ENCODE measurements around the gene COL15A1.

Gene COL15A1

DNA sequence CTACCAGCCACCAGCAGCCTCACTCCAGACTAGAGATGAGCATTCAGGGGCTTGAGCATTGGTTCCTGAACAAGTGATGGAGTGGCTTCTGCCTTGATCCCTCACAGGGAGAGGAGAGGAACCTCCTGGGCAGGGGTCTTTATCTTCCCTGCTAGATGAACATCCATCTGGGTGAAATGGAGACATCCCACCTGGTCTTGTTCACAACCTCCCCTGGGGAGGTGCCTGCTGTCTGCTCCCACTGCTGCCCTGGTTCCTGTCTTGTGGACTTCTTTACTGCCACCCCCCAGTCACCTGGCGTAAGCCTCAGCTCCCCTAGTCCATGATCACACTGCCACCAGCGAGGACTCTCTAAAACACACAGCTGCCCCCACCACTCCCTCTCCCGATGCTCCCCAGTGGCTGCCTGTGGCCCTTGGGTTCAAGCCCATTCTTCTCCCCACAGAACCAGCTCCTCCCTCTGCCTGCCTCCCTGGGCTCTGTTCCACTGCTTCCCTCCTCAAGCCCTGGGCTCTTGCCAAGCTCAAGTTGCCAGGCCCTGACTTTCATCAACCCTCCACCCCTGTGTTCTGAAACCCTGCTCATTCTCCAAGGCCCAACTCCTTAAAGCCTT, 51.5 kb downstream of the COL15A1 start:
- H3K27ac Mint-ChIP-seq: no peak overlapping the region
- H3K4me3 Mint-ChIP-seq: no peak overlapping the region
- peaks cover 22% of the 10 kb centered on the region for H3K4me1 Mint-ChIP-seq (ENCODE audit: low read depth)
- H3K36me3 Mint-ChIP-seq (ENCODE audit: low read depth): peaks cover 3% of the 10 kb centered on the region
- no peaks in the 10 kb centered on the region for H3K9me3 Mint-ChIP-seq
- H3K27me3 Mint-ChIP-seq (ENCODE audit: low read depth): peaks cover 16% of the 10 kb centered on the region

DNA sequence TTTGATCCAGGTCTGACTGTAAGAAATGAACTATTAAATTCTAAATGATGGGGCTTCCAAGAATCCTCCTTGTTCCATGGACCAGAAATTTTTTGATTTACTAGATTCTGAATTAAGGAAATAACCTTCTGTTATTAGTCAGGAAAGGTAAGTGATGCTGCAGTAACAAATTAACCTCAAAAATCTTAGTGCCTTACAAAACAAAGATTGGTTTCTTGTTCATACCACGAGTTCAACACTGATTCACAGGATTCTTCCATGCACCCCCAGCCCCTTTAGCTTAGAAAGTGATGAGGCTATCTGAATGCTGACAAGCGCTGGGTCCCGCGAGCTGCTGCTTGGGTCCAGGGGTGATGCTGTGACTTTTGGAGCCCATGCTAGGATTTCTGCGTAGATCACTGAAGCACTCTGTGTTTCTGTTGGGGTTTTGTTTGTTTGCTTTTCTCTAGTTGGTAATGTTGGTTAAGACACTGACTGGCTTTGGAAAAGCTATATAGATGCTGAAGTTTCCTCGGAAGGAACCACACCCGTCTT, 52.3 kb downstream of the COL15A1 start:
- H3K4me3 Mint-ChIP-seq: no peak overlapping the region
- no peak overlapping the region for H3K27ac Mint-ChIP-seq
- peaks cover 16% of the 10 kb centered on the region for H3K27me3 Mint-ChIP-seq (ENCODE audit: low read depth)
- peaks cover 30% of the 10 kb centered on the region for H3K4me1 Mint-ChIP-seq (ENCODE audit: low read depth)
- H3K36me3 Mint-ChIP-seq (ENCODE audit: low read depth): peaks cover 3% of the 10 kb centered on the region
- no peaks in the 10 kb centered on the region for H3K9me3 Mint-ChIP-seq

DNA sequence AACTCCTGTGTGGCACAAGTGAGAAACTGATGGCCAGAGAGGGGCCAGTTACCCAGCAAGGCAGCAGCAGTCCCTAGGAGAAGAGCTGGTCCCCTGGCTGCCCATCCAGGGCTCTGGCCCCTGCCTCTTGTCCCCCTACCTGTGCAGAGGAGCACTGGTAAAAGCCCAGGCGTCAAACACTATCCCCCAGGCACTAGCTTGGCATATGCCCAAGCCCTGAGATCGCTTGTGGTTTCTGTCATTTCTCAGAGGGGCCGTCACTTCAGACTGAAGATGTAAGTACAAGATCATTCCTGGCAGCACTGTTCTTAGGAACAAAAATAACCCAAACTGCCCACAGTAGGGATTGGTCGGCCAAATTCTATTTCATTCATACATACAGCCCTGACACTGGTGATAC, 53.9 kb downstream of the COL15A1 start:
- H3K4me3 Mint-ChIP-seq: no peak overlapping the region
- no peak overlapping the region for H3K27ac Mint-ChIP-seq
- peaks cover 16% of the 10 kb centered on the region for H3K27me3 Mint-ChIP-seq (ENCODE audit: low read depth)
- peaks cover 3% of the 10 kb centered on the region for H3K36me3 Mint-ChIP-seq (ENCODE audit: low read depth)
- H3K9me3 Mint-ChIP-seq: no peaks in the 10 kb centered on the region
- peaks cover 39% of the 10 kb centered on the region for H3K4me1 Mint-ChIP-seq (ENCODE audit: low read depth)

DNA sequence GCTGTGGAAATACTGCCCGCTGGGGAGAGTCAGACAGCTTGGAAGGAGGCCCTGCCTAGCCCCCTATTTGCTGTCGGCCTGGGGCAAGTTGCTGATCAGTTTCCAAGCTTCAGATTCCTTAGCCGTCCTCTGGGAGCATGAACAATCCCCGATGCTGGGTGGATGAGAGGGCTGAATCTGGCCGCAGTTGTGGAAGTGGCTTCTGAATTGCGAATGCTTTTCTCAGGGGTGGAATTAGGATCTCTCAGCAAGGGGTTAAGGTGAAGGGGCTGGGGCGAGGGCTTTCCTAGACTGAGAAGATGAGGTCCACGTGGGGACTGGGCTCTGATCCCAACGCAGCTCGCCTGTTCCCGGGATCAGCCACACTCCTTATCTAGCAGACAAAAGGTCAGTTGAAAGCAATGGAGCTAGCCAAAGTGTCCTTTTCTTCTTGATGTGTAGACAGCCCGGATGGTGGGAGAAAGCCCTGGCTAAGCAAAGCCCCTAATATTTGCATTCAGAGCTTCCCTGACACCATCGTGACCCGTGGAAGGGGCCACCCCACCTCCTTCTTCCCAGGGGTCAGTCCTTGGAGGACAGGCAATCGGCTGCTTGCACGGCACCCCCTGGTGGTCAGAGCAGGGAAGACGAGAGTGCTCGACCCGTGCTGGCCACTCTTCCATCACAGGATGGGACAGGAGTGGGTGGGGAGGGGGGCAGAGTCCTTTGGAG, 54.9 kb downstream of the COL15A1 start:
- H3K4me3 Mint-ChIP-seq: no peak overlapping the region
- peaks cover 1% of the 10 kb centered on the region for H3K36me3 Mint-ChIP-seq (ENCODE audit: low read depth)
- H3K9me3 Mint-ChIP-seq: no peaks in the 10 kb centered on the region
- H3K27ac Mint-ChIP-seq: no peak overlapping the region
- peaks cover 18% of the 10 kb centered on the region for H3K27me3 Mint-ChIP-seq (ENCODE audit: low read depth)
- H3K4me1 Mint-ChIP-seq (ENCODE audit: low read depth): peaks cover 40% of the 10 kb centered on the region

DNA sequence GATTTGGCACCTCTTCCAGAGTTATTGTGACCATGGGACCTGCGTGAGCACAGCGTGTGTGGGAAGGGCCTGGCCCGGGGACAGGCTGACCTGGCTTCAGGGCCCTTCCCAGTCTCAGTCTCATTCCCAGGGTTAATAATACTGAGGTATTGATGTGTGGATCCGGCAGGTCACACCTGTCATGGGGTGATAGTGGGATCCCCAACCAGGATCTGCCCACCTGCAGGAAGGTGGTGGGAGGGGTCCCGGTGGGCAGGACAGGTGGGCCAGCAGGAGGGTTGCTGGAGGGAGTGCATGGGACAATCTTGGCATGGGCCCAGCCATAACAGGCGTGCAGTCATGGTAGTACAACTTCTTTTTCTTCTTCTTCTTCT, 55.4 kb downstream of the COL15A1 start:
- peaks cover 38% of the 10 kb centered on the region for H3K4me1 Mint-ChIP-seq (ENCODE audit: low read depth)
- H3K27me3 Mint-ChIP-seq (ENCODE audit: low read depth): peaks cover 23% of the 10 kb centered on the region
- H3K4me3 Mint-ChIP-seq: no peak overlapping the region
- peaks cover 1% of the 10 kb centered on the region for H3K36me3 Mint-ChIP-seq (ENCODE audit: low read depth)
- no peaks in the 10 kb centered on the region for H3K9me3 Mint-ChIP-seq
- H3K27ac Mint-ChIP-seq: no peak overlapping the region

DNA sequence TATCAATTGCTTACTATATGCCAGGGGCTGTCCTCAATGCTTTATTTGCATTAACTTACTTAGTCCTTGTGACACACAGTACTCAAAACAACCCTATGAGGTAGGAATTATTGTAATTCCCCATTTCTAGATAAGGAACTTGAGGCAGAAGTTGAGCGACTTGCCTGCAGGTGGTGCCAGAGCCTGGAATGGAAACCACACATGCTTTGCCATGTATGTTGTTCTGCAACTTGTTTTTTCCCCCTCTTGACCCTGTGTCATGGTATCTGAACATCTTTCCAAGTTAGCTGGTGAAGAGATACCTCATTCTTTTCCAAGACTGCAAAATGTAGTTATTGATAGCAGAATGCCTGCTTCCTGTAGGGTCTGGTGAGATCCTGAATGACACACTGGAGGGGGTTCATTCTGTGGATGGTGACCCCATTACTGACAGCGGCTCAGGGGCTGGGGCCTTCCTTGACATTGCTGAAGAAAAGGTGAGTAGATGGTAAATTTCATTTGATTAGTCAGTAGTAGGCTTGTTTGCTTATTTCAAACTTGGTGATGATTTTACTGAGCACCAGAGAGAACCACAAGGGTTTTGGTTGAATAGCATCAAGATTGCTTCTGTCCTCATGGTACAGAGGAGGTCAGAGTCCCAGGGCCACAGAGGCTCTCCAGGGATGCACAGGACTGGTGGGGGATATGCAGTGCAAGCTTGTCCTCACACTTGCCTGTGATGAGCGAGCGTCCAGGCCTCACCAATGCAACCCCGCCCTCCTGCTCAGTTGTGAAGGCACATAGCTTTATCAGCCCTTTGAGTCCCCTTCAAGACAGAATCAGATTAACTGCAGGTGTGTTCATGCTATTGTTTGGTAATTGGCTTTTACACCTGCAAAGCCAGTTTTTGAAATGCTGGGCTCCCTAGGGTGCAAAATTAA, 57.0 kb downstream of the COL15A1 start:
- peak overlapping the region; percentile 56 for H3K27ac Mint-ChIP-seq
- peaks cover 27% of the 10 kb centered on the region for H3K27me3 Mint-ChIP-seq (ENCODE audit: low read depth)
- H3K4me3 Mint-ChIP-seq: no peak overlapping the region
- H3K9me3 Mint-ChIP-seq: no peaks in the 10 kb centered on the region
- peaks cover 6% of the 10 kb centered on the region for H3K36me3 Mint-ChIP-seq (ENCODE audit: low read depth)
- peaks cover 38% of the 10 kb centered on the region for H3K4me1 Mint-ChIP-seq (ENCODE audit: low read depth)

DNA sequence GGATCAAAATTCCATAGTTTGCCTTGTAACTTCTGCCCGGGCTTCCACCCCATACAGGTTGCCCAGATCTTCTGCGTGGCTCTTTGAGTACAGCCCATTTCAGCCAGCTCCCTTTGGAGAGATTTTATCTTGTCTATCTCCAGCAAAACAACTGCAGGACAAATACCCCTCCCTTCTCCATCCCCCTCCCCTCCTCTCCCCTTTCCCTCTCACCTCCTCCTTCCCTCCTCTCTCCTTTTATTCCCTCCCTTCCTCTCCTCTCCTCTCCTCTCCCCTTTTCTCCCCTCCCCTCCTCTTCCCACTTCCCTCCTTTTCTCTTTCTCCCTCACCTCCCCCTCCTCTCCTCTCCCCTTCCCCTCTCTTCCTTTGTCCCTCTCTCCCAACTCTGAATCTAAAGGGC, 58.2 kb downstream of the COL15A1 start:
- Mint-ChIP-seq H3K4me3 (no peak overlapping the region), H3K27ac (no peak overlapping the region), H3K4me1 (ENCODE audit: low read depth) (peaks cover 31% of the 10 kb centered on the region), H3K36me3 (ENCODE audit: low read depth) (peaks cover 5% of the 10 kb centered on the region), H3K27me3 (ENCODE audit: low read depth) (peaks cover 24% of the 10 kb centered on the region), H3K9me3 (no peaks in the 10 kb centered on the region)

DNA sequence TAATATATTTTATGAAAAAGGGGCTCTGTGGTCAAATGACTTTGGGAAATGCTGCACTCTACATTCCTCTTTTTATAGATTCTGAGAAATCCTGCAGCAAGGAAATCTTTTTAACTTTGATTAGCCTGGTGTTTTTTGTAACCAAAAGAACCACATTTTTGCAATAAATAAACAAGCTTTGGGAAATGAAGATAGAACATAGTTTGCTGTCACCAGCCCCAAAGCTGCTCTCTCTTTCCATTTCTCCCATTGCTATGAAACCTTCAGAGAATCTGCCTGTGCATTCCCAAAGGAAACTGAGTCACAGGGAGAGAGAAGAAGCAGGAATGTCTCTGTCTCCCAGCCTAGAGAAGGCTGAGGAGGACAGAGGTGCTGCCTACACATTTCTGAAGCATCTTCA, 59.0 kb downstream of the COL15A1 start:
- H3K27ac Mint-ChIP-seq: no peak overlapping the region
- no peak overlapping the region for H3K4me3 Mint-ChIP-seq
- peaks cover 29% of the 10 kb centered on the region for H3K4me1 Mint-ChIP-seq (ENCODE audit: low read depth)
- H3K9me3 Mint-ChIP-seq: no peaks in the 10 kb centered on the region
- peaks cover 6% of the 10 kb centered on the region for H3K36me3 Mint-ChIP-seq (ENCODE audit: low read depth)
- peaks cover 20% of the 10 kb centered on the region for H3K27me3 Mint-ChIP-seq (ENCODE audit: low read depth)

DNA sequence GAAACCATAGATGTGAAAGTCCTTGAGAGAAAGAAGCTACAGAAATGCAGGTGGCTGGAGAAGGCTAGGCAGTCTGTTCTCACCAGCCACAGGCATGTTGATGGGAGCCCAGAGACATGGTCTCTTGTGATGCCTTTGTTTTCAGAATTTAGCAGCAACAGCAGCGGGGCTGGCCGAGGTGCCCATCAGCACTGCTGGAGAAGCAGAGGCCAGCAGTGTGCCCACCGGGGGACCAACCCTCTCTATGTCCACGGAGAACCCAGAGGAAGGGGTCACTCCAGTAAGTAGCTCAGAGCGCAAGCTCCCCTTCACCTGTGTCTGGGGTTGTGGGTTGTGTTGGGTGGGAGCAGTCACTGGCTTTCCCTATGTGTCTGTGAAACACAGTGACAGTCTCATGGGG, 59.6 kb downstream of the COL15A1 start:
- Mint-ChIP-seq H3K27ac (peak overlapping the region; percentile 42), H3K4me3 (no peak overlapping the region), H3K4me1 (ENCODE audit: low read depth) (peaks cover 29% of the 10 kb centered on the region), H3K36me3 (ENCODE audit: low read depth) (peaks cover 6% of the 10 kb centered on the region), H3K9me3 (no peaks in the 10 kb centered on the region), H3K27me3 (ENCODE audit: low read depth) (peaks cover 16% of the 10 kb centered on the region)

DNA sequence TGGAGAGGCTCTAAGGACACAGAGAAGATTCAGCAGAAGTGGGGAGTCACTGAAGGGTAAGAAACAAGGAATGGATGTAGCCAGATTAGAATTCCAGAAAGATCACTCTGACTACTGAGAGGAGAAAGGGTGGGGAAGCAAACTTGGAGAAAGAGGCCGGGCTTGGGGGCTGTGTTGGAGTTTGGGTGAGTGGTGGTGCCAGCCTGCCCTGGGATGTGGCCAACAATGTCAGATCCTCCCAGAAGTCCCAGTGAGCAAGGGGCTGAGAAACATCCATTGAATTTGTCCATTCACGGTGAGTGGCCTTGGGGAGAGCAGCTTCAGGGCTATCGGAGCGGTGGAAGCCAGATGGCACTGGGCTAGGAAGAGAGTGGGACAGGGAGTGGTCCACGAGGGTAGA, 60.4 kb downstream of the COL15A1 start:
- H3K4me3 Mint-ChIP-seq: no peak overlapping the region
- H3K4me1 Mint-ChIP-seq (ENCODE audit: low read depth): peaks cover 29% of the 10 kb centered on the region
- H3K27me3 Mint-ChIP-seq (ENCODE audit: low read depth): peaks cover 11% of the 10 kb centered on the region
- H3K9me3 Mint-ChIP-seq: peaks cover 4% of the 10 kb centered on the region
- H3K27ac Mint-ChIP-seq: no peak overlapping the region
- peaks cover 6% of the 10 kb centered on the region for H3K36me3 Mint-ChIP-seq (ENCODE audit: low read depth)

DNA sequence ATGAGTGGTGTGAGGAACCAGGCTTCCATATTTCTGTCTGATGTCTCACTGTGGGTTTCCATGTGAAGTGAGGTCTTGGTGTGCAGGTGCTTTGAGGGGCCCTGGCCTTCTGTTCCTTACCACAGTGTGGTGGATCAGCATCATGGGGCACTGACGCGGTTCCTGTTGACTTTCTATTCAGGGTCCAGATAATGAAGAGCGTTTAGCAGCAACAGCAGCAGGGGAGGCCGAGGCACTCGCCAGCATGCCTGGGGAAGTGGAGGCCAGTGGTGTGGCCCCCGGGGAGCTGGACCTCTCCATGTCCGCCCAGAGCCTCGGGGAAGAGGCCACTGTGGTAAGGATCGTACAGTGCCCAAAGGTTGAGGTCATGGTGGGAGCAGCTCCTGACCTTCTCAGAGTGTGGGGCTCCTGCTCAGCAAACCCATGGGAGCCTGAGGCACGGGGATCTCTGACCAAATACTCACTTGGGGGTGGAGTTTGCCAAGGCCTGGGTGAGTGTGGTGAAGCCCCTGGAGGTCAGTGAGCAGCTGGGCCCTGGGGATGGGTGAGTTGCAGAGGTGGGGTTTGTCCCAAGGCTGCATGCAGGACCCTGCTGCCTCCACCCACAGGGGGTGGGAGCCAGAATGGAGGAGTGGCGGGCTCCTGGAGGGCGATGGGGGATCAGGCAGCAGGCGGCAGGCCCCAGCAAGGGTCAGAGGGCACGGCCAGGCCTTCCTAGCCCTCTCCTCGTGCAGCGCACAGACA, 61.2 kb downstream of the COL15A1 start:
- Mint-ChIP-seq H3K27ac (no peak overlapping the region), H3K27me3 (ENCODE audit: low read depth) (peaks cover 11% of the 10 kb centered on the region), H3K36me3 (ENCODE audit: low read depth) (peaks cover 7% of the 10 kb centered on the region), H3K4me3 (no peak overlapping the region), H3K9me3 (peaks cover 10% of the 10 kb centered on the region), H3K4me1 (ENCODE audit: low read depth) (peaks cover 29% of the 10 kb centered on the region)

DNA sequence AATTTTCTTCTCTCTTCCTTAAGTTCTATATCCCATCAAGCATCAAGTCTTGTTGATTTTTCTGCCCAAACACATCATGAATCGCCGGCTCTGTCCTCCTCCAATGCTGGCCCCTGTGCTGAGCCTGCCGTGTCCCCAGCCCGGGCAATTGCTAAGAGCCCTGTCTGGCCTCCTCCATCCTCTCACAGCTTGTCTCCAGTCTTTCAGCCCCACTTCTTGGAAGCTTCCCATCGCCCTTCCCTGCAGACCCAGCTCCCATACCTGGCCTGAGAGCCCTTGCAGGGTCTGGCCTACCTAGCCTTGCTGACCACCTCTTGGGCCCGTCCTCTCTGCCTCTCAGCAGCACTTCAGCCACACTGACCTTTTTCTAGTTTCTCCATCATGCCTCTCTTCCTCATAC, 61.9 kb downstream of the COL15A1 start:
- Mint-ChIP-seq H3K27me3 (ENCODE audit: low read depth) (peaks cover 11% of the 10 kb centered on the region), H3K36me3 (ENCODE audit: low read depth) (peaks cover 11% of the 10 kb centered on the region)

DNA sequence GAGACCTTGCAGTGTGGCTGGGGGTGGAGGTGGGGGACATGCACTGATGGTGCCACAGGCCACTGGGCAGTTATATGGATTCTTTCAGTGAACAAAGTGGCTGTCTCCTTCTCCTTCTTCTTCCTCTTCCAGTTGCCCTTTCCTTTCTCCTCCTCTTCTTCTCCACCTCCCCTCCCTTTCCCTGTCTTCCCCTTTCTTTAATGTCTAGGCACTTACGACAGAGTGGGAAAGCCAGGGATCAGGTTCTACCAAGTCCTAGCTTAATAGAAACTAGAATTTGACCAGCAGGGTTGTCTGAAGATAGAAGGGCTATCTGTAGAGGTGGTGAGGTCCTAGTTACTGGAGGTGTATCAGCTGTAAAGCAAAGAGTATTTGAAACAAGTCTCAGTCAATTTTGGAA, 62.8 kb downstream of the COL15A1 start:
- Mint-ChIP-seq H3K4me3 (no peak overlapping the region), H3K4me1 (ENCODE audit: low read depth) (peaks cover 19% of the 10 kb centered on the region), H3K27ac (no peak overlapping the region), H3K27me3 (ENCODE audit: low read depth) (peaks cover 11% of the 10 kb centered on the region), H3K36me3 (ENCODE audit: low read depth) (peaks cover 11% of the 10 kb centered on the region), H3K9me3 (peaks cover 24% of the 10 kb centered on the region)

More for the DNA sequence above, 61.9 kb downstream of the COL15A1 start:
- Mint-ChIP-seq H3K4me1 (ENCODE audit: low read depth) (peaks cover 25% of the 10 kb centered on the region), H3K27ac (no peak overlapping the region), H3K4me3 (no peak overlapping the region), H3K9me3 (peaks cover 16% of the 10 kb centered on the region)

DNA sequence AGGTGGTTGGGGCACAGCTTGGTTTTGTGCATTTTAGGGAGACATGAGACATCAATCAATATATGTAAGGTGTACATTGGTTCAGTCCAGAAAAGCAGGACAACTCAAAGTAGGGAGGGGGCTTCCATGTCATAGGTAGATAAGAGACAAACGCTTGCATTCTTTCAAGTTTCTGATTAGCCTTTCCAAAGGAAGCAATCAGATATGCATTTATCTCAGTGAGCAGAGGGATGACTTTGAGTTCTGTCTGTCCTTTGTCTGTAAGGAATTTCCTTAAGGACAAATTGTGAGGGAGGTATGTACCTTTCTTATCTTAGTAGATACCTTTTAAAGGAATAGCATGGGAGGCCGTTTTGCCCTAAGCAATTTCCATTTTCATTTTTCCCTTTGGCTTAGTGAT, 63.3 kb downstream of the COL15A1 start:
- Mint-ChIP-seq H3K9me3 (peaks cover 25% of the 10 kb centered on the region), H3K4me3 (no peak overlapping the region), H3K27ac (no peak overlapping the region), H3K36me3 (ENCODE audit: low read depth) (peaks cover 11% of the 10 kb centered on the region), H3K27me3 (ENCODE audit: low read depth) (peaks cover 11% of the 10 kb centered on the region), H3K4me1 (ENCODE audit: low read depth) (peaks cover 16% of the 10 kb centered on the region)

All from T-helper 1 cell treated with Interleukin-12 subunit alpha and Interleukin-12 subunit beta and Interleukin-4 antibody, amounts not matched to agents 30 μg/mL and 1 μg/mL, for 36 hours (primary cell).